Tibial artery (tissue), 4 donors: Measurements from ENCODE around the gene SNX10.

ENCODE experiments used
- DNase-seq, 2 donors: peaks; one replicate each; pipeline ENCODE4 v3.0.0-alpha.2; 2019
- H3K27ac ChIP-seq, 2 donors: fragments of 200-600 bp; sonication (generic) in 1 of 2; 1 replicate in 1 of 2; 2 replicates in 1 of 2; pipeline ENCODE4 v1.5.1; 2018 to 2019; ENCODE audit warnings: mild to moderate bottlenecking in 1 of 2
- H3K27me3 ChIP-seq, 2 donors: fragments of 200-600 bp; sonication (generic) in 1 of 2; one replicate each; pipeline versions ENCODE4 v1.5.1 to v1.6.0; 2016 to 2019
- H3K36me3 ChIP-seq, 3 donors: fragments of 200-600 bp; sonication (generic) in 2 of 3; one replicate each; pipeline ENCODE4 v1.5.1; 2016 to 2019; ENCODE audit warnings: mild to moderate bottlenecking in 2 of 3
- H3K4me1 ChIP-seq, 4 donors: fragments of 200-600 bp; sonication (generic) in 2 of 4; 1 replicate in 3 of 4; 2 replicates in 1 of 4; pipeline ENCODE4 v1.5.1; 2016 to 2019
- H3K4me3 ChIP-seq, 2 donors: fragments of 200-600 bp; sonication (generic) in 1 of 2; 1 replicate in 1 of 2; 2 replicates in 1 of 2; pipeline ENCODE4 v1.5.1; 2018 to 2019; ENCODE audit warnings: mild to moderate bottlenecking in 2 of 2
- H3K9me3 ChIP-seq, 3 donors: fragments of 200-600 bp; sonication (generic) in 1 of 3; one replicate each; pipeline ENCODE4 v1.5.1; 2016 to 2019
- CTCF ChIP-seq, 2 experiments: fragments of 200-600 bp in 1 of 2; fragments of 450-650 bp in 1 of 2; IDR thresholded peaks; one replicate each; pipeline ENCODE4 v1.5.1; 2017 to 2019; ENCODE audit warnings: antibody characterized with exemption in 2 of 2, mild to moderate bottlenecking in 1 of 2, moderate library complexity in 1 of 2
- intact Hi-C: fragments of 100-400 bp; cut with DNase I; formaldehyde crosslinking; loops from one replicate; pipeline ENCODE4 v1.15.0; 2023; ENCODE audit warnings: low total_unique reads

The SNX10 gene

GRCh38 chr7:26348234-26348851 is 56.7 kb downstream of the SNX10 start:
- no peak for TF ChIP-seq CTCF (IDR thresholded peaks at IDR 0.05)
- H3K27ac ChIP-seq, result no peak overlapping the region
- intact Hi-C loops, result no loop called here
- H3K4me3 ChIP-seq, result no peak overlapping the region
- H3K27me3 ChIP-seq, result peaks cover 0 to 9% of the 10 kb centered on the region in 2 donors
- no peaks in the 10 kb centered on the region for H3K9me3 ChIP-seq
- H3K36me3 ChIP-seq, result no peaks in the 10 kb centered on the region
- no peak for DNase-seq
- no peaks in the 10 kb centered on the region for H3K4me1 ChIP-seq

- Histone ChIP-seq H3K27ac (no peak overlapping the region), H3K4me3 (no peak overlapping the region), H3K36me3 (no peaks in the 10 kb centered on the region), H3K4me1 (no peaks in the 10 kb centered on the region), H3K9me3 (no peaks in the 10 kb centered on the region), H3K27me3 (peaks cover 0 to 9% of the 10 kb centered on the region in 2 donors)
- TF ChIP-seq CTCF (IDR thresholded peaks at IDR 0.05), result no peak
- no peak for DNase-seq
- intact Hi-C loops, result no loop called here
Observed at GRCh38 chr7:26349005-26349915, 57.6 kb downstream of the SNX10 start.

DNA sequence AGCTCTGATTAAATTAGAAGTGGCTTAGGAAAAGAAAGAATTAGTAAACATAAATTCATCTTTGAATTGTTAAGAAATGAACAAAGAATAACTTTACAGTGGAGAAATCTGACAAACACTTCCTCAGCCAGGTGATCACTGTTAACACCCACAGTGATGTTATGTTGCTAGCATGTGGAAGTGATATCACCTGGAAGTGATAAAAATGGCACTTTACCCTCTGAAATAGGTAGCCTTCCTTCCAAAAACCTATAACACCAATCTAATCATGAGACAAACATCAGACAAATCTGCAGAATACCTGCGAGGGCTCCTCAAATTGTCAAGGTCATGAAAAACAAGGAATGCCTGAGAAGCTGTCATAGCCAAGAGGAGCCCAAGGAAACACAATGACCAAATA is 59.5 kb downstream of the SNX10 start:
- TF ChIP-seq CTCF (IDR thresholded peaks at IDR 0.05), result no peak
- Histone ChIP-seq H3K9me3 (no peaks in the 10 kb centered on the region), H3K4me3 (no peak overlapping the region), H3K4me1 (no peaks in the 10 kb centered on the region), H3K27me3 (peaks cover 0 to 9% of the 10 kb centered on the region in 2 donors), H3K27ac (no peak overlapping the region), H3K36me3 (no peaks in the 10 kb centered on the region)
- intact Hi-C loops, result no loop called here
- DNase-seq, result no peak

DNA sequence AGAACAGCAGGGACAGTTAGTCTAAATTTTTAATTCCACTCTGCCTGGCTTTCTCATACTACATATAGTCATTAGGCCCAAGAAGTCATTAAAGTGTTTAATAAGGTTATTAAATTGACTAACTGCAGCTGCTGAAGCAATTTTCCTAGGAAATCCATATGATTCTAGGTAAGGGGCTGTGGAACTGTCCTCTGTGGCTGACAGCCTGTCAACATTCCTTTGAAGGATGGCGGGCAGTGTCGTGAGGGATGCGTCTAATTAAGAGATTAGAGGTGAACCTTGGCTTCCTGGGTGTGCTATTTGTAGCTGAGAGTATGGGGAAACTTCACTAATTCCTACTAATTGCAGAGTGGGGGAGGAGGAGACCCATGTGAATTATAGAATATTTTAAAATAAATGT is 64.6 kb downstream of the SNX10 start:
- no peaks in the 10 kb centered on the region for H3K4me1 ChIP-seq
- H3K36me3 ChIP-seq, result no peaks in the 10 kb centered on the region
- DNase-seq, result no peak
- H3K27ac ChIP-seq, result no peak overlapping the region
- intact Hi-C loops, result no loop called here
- H3K4me3 ChIP-seq, result no peak overlapping the region
- no peaks in the 10 kb centered on the region for H3K9me3 ChIP-seq
- no peaks in the 10 kb centered on the region for H3K27me3 ChIP-seq
- TF ChIP-seq CTCF (IDR thresholded peaks at IDR 0.05), result no peak

- Histone ChIP-seq H3K36me3 (no peaks in the 10 kb centered on the region), H3K4me1 (no peaks in the 10 kb centered on the region), H3K4me3 (no peak overlapping the region), H3K9me3 (no peaks in the 10 kb centered on the region), H3K27ac (no peak overlapping the region), H3K27me3 (no peaks in the 10 kb centered on the region)
- TF ChIP-seq CTCF (IDR thresholded peaks at IDR 0.05), result no peak
- intact Hi-C loops, result no loop called here
- no peak for DNase-seq
Observed at GRCh38 chr7:26356929-26357798, 65.5 kb downstream of the SNX10 start.
